Body of pancreas (tissue), 4 donors: ENCODE measurements around the gene CPT1B.

Experiments
- POLR2A ChIP-seq, 3 donors: fragments of 450-650 bp; IDR thresholded peaks; one replicate each; pipeline ENCODE4 v1.6.1; 2016; ENCODE audit warnings: antibody characterized with exemption in 3 of 3, mild to moderate bottlenecking in 2 of 3
- TF ChIP-seq, protein P1 (sequence below), 7 experiments: fragments of 450-650 bp in 4 of 7; fragments of 200-600 bp in 3 of 7; sonication (generic) in 3 of 7; IDR thresholded peaks; one replicate each; pipeline ENCODE4 v1.5.1; 2016 to 2019; ENCODE audit warnings: antibody characterized with exemption in 7 of 7

DNA sequence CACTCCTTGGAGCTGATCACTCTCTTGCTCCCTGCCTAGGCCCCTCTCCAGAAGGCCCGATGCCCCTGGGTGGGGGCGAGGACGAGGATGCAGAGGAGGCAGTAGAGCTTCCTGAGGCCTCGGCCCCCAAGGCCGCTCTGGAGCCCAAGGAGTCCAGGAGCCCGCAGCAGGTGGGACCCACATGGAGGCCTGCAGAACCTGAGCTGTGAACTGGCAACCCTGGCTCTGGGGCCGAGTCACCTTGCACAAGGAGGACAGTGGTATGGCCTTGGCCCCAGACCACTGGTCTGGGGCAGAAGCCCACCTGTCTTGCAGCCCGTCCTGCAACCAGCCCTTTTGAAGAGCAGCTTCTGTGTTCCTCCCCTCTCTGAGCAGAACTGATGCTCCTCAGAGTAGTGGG, 59.1 kb downstream of the CPT1B start:
- TF ChIP-seq, protein P1, sequence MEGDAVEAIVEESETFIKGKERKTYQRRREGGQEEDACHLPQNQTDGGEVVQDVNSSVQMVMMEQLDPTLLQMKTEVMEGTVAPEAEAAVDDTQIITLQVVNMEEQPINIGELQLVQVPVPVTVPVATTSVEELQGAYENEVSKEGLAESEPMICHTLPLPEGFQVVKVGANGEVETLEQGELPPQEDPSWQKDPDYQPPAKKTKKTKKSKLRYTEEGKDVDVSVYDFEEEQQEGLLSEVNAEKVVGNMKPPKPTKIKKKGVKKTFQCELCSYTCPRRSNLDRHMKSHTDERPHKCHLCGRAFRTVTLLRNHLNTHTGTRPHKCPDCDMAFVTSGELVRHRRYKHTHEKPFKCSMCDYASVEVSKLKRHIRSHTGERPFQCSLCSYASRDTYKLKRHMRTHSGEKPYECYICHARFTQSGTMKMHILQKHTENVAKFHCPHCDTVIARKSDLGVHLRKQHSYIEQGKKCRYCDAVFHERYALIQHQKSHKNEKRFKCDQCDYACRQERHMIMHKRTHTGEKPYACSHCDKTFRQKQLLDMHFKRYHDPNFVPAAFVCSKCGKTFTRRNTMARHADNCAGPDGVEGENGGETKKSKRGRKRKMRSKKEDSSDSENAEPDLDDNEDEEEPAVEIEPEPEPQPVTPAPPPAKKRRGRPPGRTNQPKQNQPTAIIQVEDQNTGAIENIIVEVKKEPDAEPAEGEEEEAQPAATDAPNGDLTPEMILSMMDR (IDR thresholded peaks at IDR 0.05) = no peak
- TF ChIP-seq POLR2A (IDR thresholded peaks at IDR 0.05) = no peak
